ENCODE results near the gene PPT1. TPM values are rescaled to one million over a fixed set of nuclear protein-coding genes. Genes with fewer than 3 reads are reported as not detected.

The PPT1 gene
- total and polyA plus RNA-seq, 2 of the 13 experiments (the other 11 are each of a cell fraction or from before 2014, with no cell fraction given): 129 TPM

- TF ChIP-seq LBX2 (CRISPR knock-in tag; IDR thresholded peaks at IDR 0.05; ENCODE audit: borderline replicate concordance) (peak; percentile 87; the same call in 1 of the 2 replicates), JUNB (CRISPR knock-in tag; IDR thresholded peaks at IDR 0.05; ENCODE audit: borderline replicate concordance) (0 out of 2 replicates have a peak, but pooled peaks have one; percentile 40), EHMT2 (IDR thresholded peaks at IDR 0.05; ENCODE audit: borderline replicate concordance, low read depth, low read length) (peak; percentile 85), ZNF749 (CRISPR knock-in tag; IDR thresholded peaks at IDR 0.05; ENCODE audit: borderline replicate concordance) (peak; percentile 78; the same call in 1 of the 2 replicates), HNRNPL (IDR thresholded peaks at IDR 0.05; ENCODE audit: low read depth, low read length) (0 out of 2 replicates have a peak, but pooled peaks have one; percentile 13), ERF (CRISPR knock-in tag; IDR thresholded peaks at IDR 0.05) (peak; percentile 78), ZNF563 (CRISPR knock-in tag; IDR thresholded peaks at IDR 0.05) (no peak; the same call in 1 of the 2 replicates), ZNF160 (CRISPR knock-in tag; IDR thresholded peaks at IDR 0.05) (0 out of 2 replicates have a peak, but pooled peaks have one; percentile 56), ARID4A (CRISPR knock-in tag; IDR thresholded peaks at IDR 0.05; ENCODE audit: borderline replicate concordance) (peak; percentile 88), NCOA1 (CRISPR knock-in tag; IDR thresholded peaks at IDR 0.05) (0 out of 2 replicates have a peak, but pooled peaks have one; percentile 55), RNF2 (conservative IDR thresholded peaks at IDR 0.05; ENCODE audit: low read depth) (peak; percentile 98), ZNF879 (CRISPR knock-in tag; IDR thresholded peaks at IDR 0.05) (peak; percentile 50; the same call in 1 of the 2 replicates), SMARCE1 (IDR thresholded peaks at IDR 0.05; ENCODE audit: borderline replicate concordance) (no peak), ZNF260 (CRISPR knock-in tag; IDR thresholded peaks at IDR 0.05; ENCODE audit: borderline replicate concordance, low read depth) (no peak), ZNF574 (CRISPR knock-in tag; IDR thresholded peaks at IDR 0.05) (peak; percentile 80), ARNTL (CRISPR knock-in tag; IDR thresholded peaks at IDR 0.05) (peak; percentile 78; the same call in 1 of the 2 replicates), ELK4 (CRISPR knock-in tag; IDR thresholded peaks at IDR 0.05; ENCODE audit: borderline replicate concordance) (no peak)
Measured at GRCh38 chr1:40096977-40097782, at the start of gene PPT1 (continued).
